H9 (cell line): ENCODE results near the gene BARX2. TPM values are rescaled to one million over a fixed set of nuclear protein-coding genes. Genes with fewer than 3 reads are reported as not detected.

ENCODE experiments used
- DNase-seq: peaks from one replicate; pipeline ENCODE4 v3.0.0-alpha.2; 2017
- H2AFZ ChIP-seq: one replicate; pipeline ENCODE4 v1.6.1; 2013; ENCODE audit warnings: mild to moderate bottlenecking, low read length, control low read depth, moderate library complexity
- H2AK5ac ChIP-seq: 2 replicates; pipeline ENCODE4 v1.6.1; 2013; ENCODE audit warnings: low read length, control low read depth, mixed read lengths; ENCODE audit not compliant: insufficient read length
- H2BK120ac ChIP-seq: one replicate; pipeline ENCODE4 v1.6.1; 2013; ENCODE audit warnings: low read depth, mild to moderate bottlenecking, low read length, control low read depth, inconsistent platforms; ENCODE audit not compliant: poor library complexity, severe bottlenecking
- H2BK12ac ChIP-seq: 2 replicates; pipeline ENCODE4 v1.6.1; 2013; ENCODE audit warnings: low read length, control low read depth, mixed read lengths, low read depth; ENCODE audit not compliant: insufficient read length
- H2BK15ac ChIP-seq: 2 replicates; pipeline ENCODE4 v1.6.1; 2013; ENCODE audit warnings: low read depth, low read length, control low read depth
- H2BK20ac ChIP-seq: one replicate; pipeline ENCODE4 v1.6.1; 2013; ENCODE audit warnings: low read depth, mild to moderate bottlenecking, low read length, control low read depth, inconsistent platforms; ENCODE audit not compliant: poor library complexity, severe bottlenecking
- H2BK5ac ChIP-seq: 2 replicates; pipeline ENCODE4 v1.6.1; 2013; ENCODE audit warnings: low read length, control low read depth, mixed read lengths; ENCODE audit not compliant: insufficient read length
- H3K14ac ChIP-seq: 2 replicates; pipeline ENCODE4 v1.6.1; 2013; ENCODE audit warnings: low read length, control low read depth; ENCODE audit not compliant: insufficient read depth
- H3K18ac ChIP-seq: 2 replicates; pipeline ENCODE4 v1.6.1; 2013; ENCODE audit warnings: low read depth, mild to moderate bottlenecking, mixed read lengths, low read length, control low read depth; ENCODE audit not compliant: insufficient read length
- H3K23ac ChIP-seq: 2 replicates; pipeline ENCODE4 v1.6.1; 2013; ENCODE audit warnings: low read length, control low read depth, mixed read lengths, low read depth; ENCODE audit not compliant: insufficient read length
- H3K23me2 ChIP-seq: 2 replicates; pipeline ENCODE4 v1.6.1; 2013; ENCODE audit warnings: low read depth, mild to moderate bottlenecking, mixed read lengths, low read length, control low read depth; ENCODE audit not compliant: insufficient read length, poor library complexity, severe bottlenecking
- H3K27ac ChIP-seq: 2 replicates; pipeline ENCODE4 v1.5.1; 2013; ENCODE audit warnings: low read length, control low read depth, mixed read lengths, low read depth; ENCODE audit not compliant: insufficient read length
- H3K27me3 ChIP-seq: 2 replicates; pipeline ENCODE4 v1.6.1; 2013; ENCODE audit warnings: low read length, control low read depth, inconsistent platforms; ENCODE audit not compliant: insufficient read depth
- H3K4ac ChIP-seq: 2 replicates; pipeline ENCODE4 v1.6.1; 2013; ENCODE audit warnings: low read depth, mild to moderate bottlenecking, control low read depth, inconsistent platforms, low read length, moderate library complexity
- H3K4me1 ChIP-seq: 2 replicates; pipeline ENCODE4 v1.6.1; 2013; ENCODE audit warnings: low read length, control low read depth, inconsistent platforms; ENCODE audit not compliant: insufficient read depth
- H3K4me2 ChIP-seq: 2 replicates; pipeline ENCODE4 v1.6.1; 2013; ENCODE audit warnings: low read length, control low read depth, mixed read lengths; ENCODE audit not compliant: insufficient read length, insufficient read depth
- H3K56ac ChIP-seq: 2 replicates; pipeline ENCODE4 v1.6.1; 2013; ENCODE audit warnings: low read depth, mild to moderate bottlenecking, mixed read lengths, low read length, control low read depth; ENCODE audit not compliant: insufficient read length
- H3K79me1 ChIP-seq: 2 replicates; pipeline ENCODE4 v1.6.1; 2013; ENCODE audit warnings: low read depth, mild to moderate bottlenecking, moderate library complexity, low read length, control low read depth, inconsistent platforms; ENCODE audit not compliant: insufficient read depth, poor library complexity, severe bottlenecking
- H3K79me2 ChIP-seq: 2 replicates; pipeline ENCODE4 v1.6.1; 2013; ENCODE audit warnings: low read length, control low read depth, inconsistent platforms; ENCODE audit not compliant: insufficient read depth
- H3K9ac ChIP-seq: 2 replicates; pipeline ENCODE4 v1.6.1; 2013; ENCODE audit warnings: low read length, control low read depth, mixed read lengths; ENCODE audit not compliant: insufficient read length; ENCODE audit errors: extremely low read depth
- H3K9me3 ChIP-seq: one replicate; pipeline ENCODE4 v1.6.1; 2013; ENCODE audit warnings: low read depth, low read length, inconsistent platforms; ENCODE audit not compliant: control insufficient read depth
- H3T11ph ChIP-seq: one replicate; pipeline ENCODE4 v1.6.1; 2013; ENCODE audit warnings: mild to moderate bottlenecking, low read length, control low read depth, inconsistent platforms
- H4K20me1 ChIP-seq: one replicate; pipeline ENCODE4 v1.6.1; 2013; ENCODE audit not compliant: control insufficient read depth, insufficient read length, insufficient read depth
- H4K5ac ChIP-seq: 2 replicates; pipeline ENCODE4 v1.6.1; 2013; ENCODE audit warnings: low read depth, mild to moderate bottlenecking, mixed read lengths, low read length, control low read depth; ENCODE audit not compliant: insufficient read length
- H4K8ac ChIP-seq: replicated peaks from 2 replicates; pipeline ENCODE4 v1.6.1; 2013; ENCODE audit warnings: low read length, control low read depth, mixed read lengths, low read depth; ENCODE audit not compliant: insufficient read length
- H4K91ac ChIP-seq: 2 replicates; pipeline ENCODE4 v1.6.1; 2013; ENCODE audit warnings: low read depth, mild to moderate bottlenecking, moderate library complexity, mixed read lengths, low read length, control low read depth; ENCODE audit not compliant: insufficient read length
- H3K27ac Mint-ChIP-seq, 3 experiments: 2 replicates in 2 of 3; 3 replicates in 1 of 3; pipeline ENCODE4 v1.8.0; 2020 to 2021; ENCODE audit warnings: mixed read lengths in 3 of 3, mild to moderate bottlenecking in 1 of 3, moderate library complexity in 1 of 3
- H3K27me3 Mint-ChIP-seq: 2 replicates; pipeline ENCODE4 v1.8.0; 2021; ENCODE audit warnings: low read depth, mild to moderate bottlenecking, moderate library complexity, mixed read lengths
- H3K36me3 Mint-ChIP-seq, 3 experiments: 2 replicates in 2 of 3; 3 replicates in 1 of 3; pipeline ENCODE4 v1.8.0; 2020 to 2021; ENCODE audit warnings: low read depth in 3 of 3, mixed read lengths in 3 of 3; ENCODE audit not compliant: insufficient read depth in 1 of 3
- H3K4me1 Mint-ChIP-seq, 2 experiments: 2 replicates each; pipeline ENCODE4 v1.8.0; 2020; ENCODE audit warnings: mixed read lengths in 2 of 2
- H3K4me3 Mint-ChIP-seq, 2 experiments: 2 replicates in 1 of 2; 3 replicates in 1 of 2; pipeline ENCODE4 v1.8.0; 2020 to 2021; ENCODE audit warnings: mild to moderate bottlenecking in 2 of 2, mixed read lengths in 2 of 2, moderate library complexity in 1 of 2
- H3K9me3 Mint-ChIP-seq, 2 experiments: 2 replicates in 1 of 2; 3 replicates in 1 of 2; pipeline ENCODE4 v1.8.0; 2020; ENCODE audit warnings: mild to moderate bottlenecking in 2 of 2, mixed read lengths in 2 of 2, moderate library complexity in 1 of 2
- WGBS: extraction: QIAGEN DNeasy Blood & Tissue Kit; methylation state at CpG from one replicate; pipeline ENCODE4 v1.1.7; 2013; ENCODE audit warnings: missing lambda C conversion rate, low lambda C conversion rate, mixed read lengths; ENCODE audit not compliant: insufficient read length; ENCODE audit errors: extremely low coverage; 5-methylcytosine and 5-hydroxymethylcytosine counted together
- total RNA-seq: library from RNA; stranded (reverse); gene quantifications from 2 replicates; pipeline ENCODE4 v1.2.1, GENCODE V29; 2021
- TF ChIP-seq, protein P1 (sequence below): fragments of 200-600 bp; sonication (generic); conservative IDR thresholded peaks from 3 replicates; pipeline ENCODE4 v1.8.0; 2021; ENCODE audit warnings: antibody characterized with exemption, mild to moderate bottlenecking

The BARX2 gene
- total RNA-seq, 1 experiment from 2014 or later = not detected

DNA sequence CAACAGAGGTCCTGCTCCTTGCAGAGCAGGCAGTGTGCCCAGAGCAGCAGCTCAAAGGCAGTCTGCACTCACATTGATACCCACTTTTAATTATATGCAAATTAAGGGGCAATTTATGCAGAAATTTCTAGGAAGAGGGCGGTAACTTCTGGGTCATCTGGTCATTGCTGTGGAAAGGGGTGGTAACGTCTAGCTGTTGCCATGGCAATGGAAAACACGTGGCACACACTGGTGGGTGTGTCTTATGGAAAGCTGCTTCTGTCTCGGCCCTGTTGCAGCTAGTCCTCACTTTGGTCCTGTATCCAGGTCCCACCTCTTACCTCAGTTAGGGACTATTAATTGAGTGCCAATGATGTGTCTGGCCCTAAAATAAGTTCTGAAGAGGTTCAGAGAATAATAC lies 36.8 kb downstream of the BARX2 start:
- Histone ChIP-seq H2BK120ac (no peak overlapping the region), H4K91ac (no peak overlapping the region), H4K20me1 (no peaks in the 10 kb centered on the region), H2AK5ac (no peak overlapping the region), H2BK15ac (no peak overlapping the region), H4K5ac (no peak overlapping the region), H3K79me1 (no peaks in the 10 kb centered on the region), H3K18ac (no peak overlapping the region), H3K14ac (no peak overlapping the region), H3K4ac (no peak overlapping the region), H3T11ph (no peak overlapping the region), H3K79me2 (no peaks in the 10 kb centered on the region), H3K9me3 (no peaks in the 10 kb centered on the region), H3K27ac (no peak overlapping the region), H3K27me3 (no peaks in the 10 kb centered on the region), H3K23ac (no peak overlapping the region), H3K4me2 (no peak overlapping the region), H3K23me2 (no peaks in the 10 kb centered on the region), H3K9ac (no peak overlapping the region), H3K56ac (no peak overlapping the region), H2BK5ac (no peak overlapping the region), H3K4me1 (no peaks in the 10 kb centered on the region), H2BK20ac (no peak overlapping the region), H2AFZ (no peak overlapping the region), H4K8ac (no peak overlapping the region), H2BK12ac (no peak overlapping the region)
- Mint-ChIP-seq H3K27ac (no peak overlapping the region), H3K36me3 (no peaks in the 10 kb centered on the region; a peak in 1 of 7 replicates), H3K4me1 (no peaks in the 10 kb centered on the region; a peak in 1 of 4 replicates), H3K9me3 (no peaks in the 10 kb centered on the region; a peak in 2 of 5 replicates), H3K27me3 (no peaks in the 10 kb centered on the region; the same call in 1 of the 2 replicates), H3K4me3 (no peak overlapping the region)
- DNase-seq = no peak
- WGBS = no CpG with 5 or more reads among the region's 4 CpGs
- TF ChIP-seq, protein P1, sequence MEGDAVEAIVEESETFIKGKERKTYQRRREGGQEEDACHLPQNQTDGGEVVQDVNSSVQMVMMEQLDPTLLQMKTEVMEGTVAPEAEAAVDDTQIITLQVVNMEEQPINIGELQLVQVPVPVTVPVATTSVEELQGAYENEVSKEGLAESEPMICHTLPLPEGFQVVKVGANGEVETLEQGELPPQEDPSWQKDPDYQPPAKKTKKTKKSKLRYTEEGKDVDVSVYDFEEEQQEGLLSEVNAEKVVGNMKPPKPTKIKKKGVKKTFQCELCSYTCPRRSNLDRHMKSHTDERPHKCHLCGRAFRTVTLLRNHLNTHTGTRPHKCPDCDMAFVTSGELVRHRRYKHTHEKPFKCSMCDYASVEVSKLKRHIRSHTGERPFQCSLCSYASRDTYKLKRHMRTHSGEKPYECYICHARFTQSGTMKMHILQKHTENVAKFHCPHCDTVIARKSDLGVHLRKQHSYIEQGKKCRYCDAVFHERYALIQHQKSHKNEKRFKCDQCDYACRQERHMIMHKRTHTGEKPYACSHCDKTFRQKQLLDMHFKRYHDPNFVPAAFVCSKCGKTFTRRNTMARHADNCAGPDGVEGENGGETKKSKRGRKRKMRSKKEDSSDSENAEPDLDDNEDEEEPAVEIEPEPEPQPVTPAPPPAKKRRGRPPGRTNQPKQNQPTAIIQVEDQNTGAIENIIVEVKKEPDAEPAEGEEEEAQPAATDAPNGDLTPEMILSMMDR = no peak
